Suprapubic skin (tissue), 4 donors: ENCODE measurements around the gene YPEL2.

Experiments used
- CTCF ChIP-seq, 2 donors: fragments of 200-600 bp in 1 of 2; fragments of 450-650 bp in 1 of 2; sonication (generic) in 1 of 2; IDR thresholded peaks; one replicate each; pipeline ENCODE4 v1.5.1; 2016 to 2019; ENCODE audit warnings: antibody characterized with exemption in 2 of 2, mild to moderate bottlenecking in 1 of 2, moderate library complexity in 1 of 2
- POLR2A ChIP-seq, 2 donors: fragments of 450-650 bp; IDR thresholded peaks; one replicate each; pipeline ENCODE4 v1.6.1; 2017; ENCODE audit warnings: antibody characterized with exemption in 2 of 2, mild to moderate bottlenecking in 2 of 2, moderate library complexity in 2 of 2
- POLR2AphosphoS5 ChIP-seq, 3 donors: sonication (generic); formaldehyde crosslinking; IDR thresholded peaks; one replicate each; pipeline ENCODE4 v1.6.1; 2017; ENCODE audit warnings: antibody characterized with exemption in 3 of 3

DNA sequence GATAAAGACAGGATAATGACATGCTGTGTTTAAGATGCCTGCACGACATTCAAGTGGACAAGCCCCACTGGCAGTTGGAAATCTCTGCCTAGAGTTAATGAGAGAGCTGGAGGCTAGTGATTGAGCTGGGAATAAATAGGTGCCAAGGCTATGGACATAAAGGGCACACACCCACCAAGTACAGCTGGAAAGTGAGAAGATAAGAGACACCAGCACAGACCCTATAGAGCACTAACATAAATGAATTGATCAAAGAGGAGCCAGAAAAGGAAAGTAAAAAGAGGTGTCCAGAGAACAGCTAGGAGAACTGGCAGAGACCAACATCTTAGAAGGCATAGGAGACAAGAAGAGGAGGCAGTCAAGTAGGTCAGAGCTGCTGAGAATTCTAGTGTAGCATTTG is 101.2 kb downstream of the YPEL2 start:
- TF ChIP-seq CTCF (IDR thresholded peaks at IDR 0.05) (no peak), POLR2AphosphoS5 (IDR thresholded peaks at IDR 0.05) (no peak), POLR2A (IDR thresholded peaks at IDR 0.05) (no peak)
